HepG2 (cell line): ENCODE data around the gene OR2A2. TPM values are rescaled to one million over a fixed set of nuclear protein-coding genes. Genes with fewer than 3 reads are reported as not detected.

Source experiments
- ATAC-seq: fragments of 200-7000 bp; cut with Tn5 transposase; 3 replicates; pipeline ENCODE4 v1.9.1; 2020; ENCODE audit warnings: mild to moderate bottlenecking, moderate library complexity
- BruUV-seq: library from RNA; stranded (reverse); fragments of 400-500 nt; replicated peaks from 2 replicates; lab custom pipeline; 2021; lab: Mats Ljungman, UMichigan
- CTCF ChIA-PET: fragments of 300-600 bp; formaldehyde crosslinking; extraction: SDS; loops from one replicate; lab custom pipeline; 2021; ENCODE audit warnings: low total read pairs, inconsistent platforms, low intra/inter-chr PET ratio; lab: Yijun Ruan, JAX
- POLR2A ChIA-PET: fragments of 350-600 bp; sonication (Branson Sonifier 250); formaldehyde crosslinking; loops from one replicate; lab custom pipeline; 2020; ENCODE audit warnings: antibody characterized with exemption, inconsistent platforms; lab: Yijun Ruan, JAX
- DNase-seq: peaks from one replicate; pipeline ENCODE4 v3.0.0-alpha.2; 2015; ENCODE audit warnings: low spot score
- FAIRE-seq: peaks from 3 replicates; lab custom pipeline; 2011; peaks lifted over from hg19 to GRCh38; lab: Jason Lieb, UNC
- H2AFZ ChIP-seq: one replicate; pipeline ENCODE4 v1.6.1; 2011; ENCODE audit warnings: low read length, inconsistent platforms
- H3K27ac ChIP-seq: fragments of 300-600 bp; 3 replicates; pipeline ENCODE4 v1.8.0; 2011; ENCODE audit warnings: mixed run types, mild to moderate bottlenecking, mixed read lengths, low read length, inconsistent platforms; ENCODE audit not compliant: insufficient read depth; ENCODE audit errors: extremely low read length
- H3K27me3 ChIP-seq, 2 experiments: fragments of 200-600 bp in 1 of 2; 2 replicates in 1 of 2; 3 replicates in 1 of 2; pipeline versions ENCODE4 v1.6.0 to v1.8.0; 2011; ENCODE audit warnings: low read length in 2 of 2, mild to moderate bottlenecking in 2 of 2, moderate library complexity in 2 of 2, inconsistent platforms in 1 of 2; ENCODE audit not compliant: insufficient read depth in 2 of 2, control insufficient read depth in 1 of 2
- H3K36me3 ChIP-seq, 2 experiments: fragments of 200-600 bp in 1 of 2; replicated peaks in 1 of 2; 2 replicates in 1 of 2; 3 replicates in 1 of 2; pipeline versions ENCODE4 v1.5.1 to v1.8.0; 2011; ENCODE audit warnings: low read length in 2 of 2, inconsistent platforms in 1 of 2; ENCODE audit not compliant: insufficient read depth in 2 of 2, control insufficient read depth in 1 of 2
- H3K4me1 ChIP-seq: 2 replicates; pipeline ENCODE4 v1.5.1; 2012; ENCODE audit warnings: low read length, inconsistent platforms; ENCODE audit not compliant: insufficient read depth
- H3K4me2 ChIP-seq: 2 replicates; pipeline ENCODE4 v1.6.0; 2011; ENCODE audit warnings: low read depth, low read length, inconsistent platforms
- H3K4me3 ChIP-seq, 3 experiments: fragments of 200-600 bp in 1 of 3; sonication (generic), shearing (Covaris generic) in 1 of 3; replicated peaks in 1 of 3; 2 replicates each; pipeline ENCODE4 v1.5.1; 2011 to 2016; ENCODE audit warnings: low read length in 3 of 3, inconsistent platforms in 2 of 3, low read depth in 2 of 3, mild to moderate bottlenecking in 2 of 3, control low read depth in 1 of 3, mixed read lengths in 1 of 3; ENCODE audit not compliant: insufficient read depth in 1 of 3
- H3K79me2 ChIP-seq: one replicate; pipeline ENCODE4 v1.6.1; 2011; ENCODE audit warnings: low read length, inconsistent platforms; ENCODE audit not compliant: insufficient read depth
- H3K9ac ChIP-seq: 2 replicates; pipeline ENCODE4 v1.6.0; 2011; ENCODE audit warnings: mild to moderate bottlenecking, low read depth, low read length, inconsistent platforms; ENCODE audit not compliant: insufficient read depth
- H3K9me3 ChIP-seq: 2 replicates; pipeline ENCODE4 v1.5.1; 2012; ENCODE audit warnings: mild to moderate bottlenecking, low read length
- H4K20me1 ChIP-seq: 2 replicates; pipeline ENCODE4 v1.6.0; 2011; ENCODE audit warnings: inconsistent platforms, mild to moderate bottlenecking, low read length, moderate library complexity; ENCODE audit not compliant: insufficient read depth
- DDIT3 ChIP-seq: sonication (generic); formaldehyde crosslinking; IDR thresholded peaks from 2 replicates; pipeline ENCODE4 v1.4.0; 2020; ENCODE audit warnings: mild to moderate bottlenecking, missing genetic modification reagents
- ELF3 ChIP-seq: IDR thresholded peaks from 2 replicates; pipeline ENCODE4 v1.6.1; 2016; ENCODE audit warnings: missing genetic modification reagents, missing compliant biosample characterization
- ESRRA ChIP-seq: sonication (generic); formaldehyde crosslinking; IDR thresholded peaks from 2 replicates; pipeline ENCODE4 v1.5.1; 2020; ENCODE audit warnings: mild to moderate bottlenecking, low read depth, missing genetic modification reagents
- GATAD2A ChIP-seq: IDR thresholded peaks from 2 replicates; pipeline ENCODE4 v1.6.1; 2016
- MAZ ChIP-seq, 2 experiments: sonication (generic) in 1 of 2; formaldehyde crosslinking in 1 of 2; IDR thresholded peaks; 2 replicates each; pipeline versions ENCODE4 v1.5.0 to v1.6.1; 2012 to 2020; ENCODE audit warnings: low read depth in 2 of 2, mild to moderate bottlenecking in 2 of 2, borderline replicate concordance in 1 of 2, improper control_type of control experiment in 1 of 2, low read length in 1 of 2, missing genetic modification reagents in 1 of 2, moderate library complexity in 1 of 2
- NFAT5 ChIP-seq: sonication (generic); formaldehyde crosslinking; IDR thresholded peaks from 2 replicates; pipeline ENCODE4 v1.4.0; 2020; ENCODE audit warnings: missing genetic modification reagents
- PAXIP1 ChIP-seq: sonication (generic); formaldehyde crosslinking; conservative IDR thresholded peaks from 2 replicates; pipeline ENCODE4 v1.4.0; 2020; ENCODE audit warnings: mild to moderate bottlenecking, missing genetic modification reagents, moderate library complexity
- ZFP1 ChIP-seq: IDR thresholded peaks from 2 replicates; pipeline ENCODE4 v1.6.1; 2016
- ZNF646 ChIP-seq: sonication (generic); formaldehyde crosslinking; IDR thresholded peaks from 2 replicates; pipeline ENCODE4 v1.9.0; 2021; ENCODE audit warnings: mild to moderate bottlenecking, missing genetic modification reagents
- WGBS: methylation state at CpG from one replicate; pipeline ENCODE4 v1.1.6; 2017; ENCODE audit warnings: low lambda C conversion rate; 5-methylcytosine and 5-hydroxymethylcytosine counted together
- in situ Hi-C: cut with HindIII; loops from 2 replicates; pipeline ENCODE4 v1.10.0; 2017; ENCODE audit warnings: low pct_unique_long_range_greater_than_20kb; ENCODE audit not compliant: extremely low pct_ligation_motif_present
- intact Hi-C: fragments of 100-400 bp; cut with micrococcal nuclease; formaldehyde crosslinking; loops from one replicate; pipeline ENCODE4 v1.10.0; 2022; ENCODE audit not compliant: unreplicated experiment
- polyA plus RNA-seq, 8 experiments: library from polyadenylated mRNA; depleted of rRNA in 3 of 8; stranded (reverse) in 7 of 8; unstranded in 1 of 8; fragments of >200 nt; fragmentation: Illumina TruSeq in 4 of 8; extraction: Trizol in 4 of 8; gene quantifications; 2 replicates each; pipeline versions ENCODE4 v1.2.1 to v1.2.3, GENCODE V29; 2011 to 2016; ENCODE audit warnings: low read depth in 4 of 8, missing spikeins in 1 of 8, mixed read lengths in 1 of 8; ENCODE audit not compliant: insufficient read depth in 1 of 8
- total RNA-seq, 5 experiments: library from RNA; depleted of rRNA; stranded (reverse); fragments of >200 nt; fragmentation: Illumina TruSeq; extraction: Trizol; gene quantifications; 2 replicates each; pipeline ENCODE4 v1.2.3, GENCODE V29; 2016; ENCODE audit warnings: low read depth in 1 of 5

OR2A2 gene
- total and polyA plus RNA-seq, 2 of the 13 experiments (the other 11 are each of a cell fraction or from before 2014, with no cell fraction given), result not detected

GRCh38 chr7:144085978-144086377, 23.4 kb upstream of the OR2A2 start, which contains the start of gene OR2A12:
Gene OR2A12, plus strand, starts transcription at chr7:144086278. Its CDS starts 8,830 bp downstream, at chr7:144095108.
- ChIA-PET CTCF (no interaction called here), POLR2A (no interaction called here)
- H3K4me3 ChIP-seq, result no peak within 1 kb of the TSS
- no peak within 1 kb of the TSS for H3K27ac ChIP-seq
- H3K4me2 ChIP-seq, result no peak within 1 kb of the TSS
- no peak within 1 kb of the TSS for H3K9ac ChIP-seq
- H3K27me3 ChIP-seq, result no peaks in the 10 kb centered on the region
- intact Hi-C loops (no loop called here), in situ Hi-C loops (no loop called here)
- H3K79me2 ChIP-seq, result no peaks in the 10 kb centered on the region
- no peak for ATAC-seq
- H3K36me3 ChIP-seq, result no peaks in the 10 kb centered on the region
- WGBS, result 32% methylated on average over 2 of the region's 2 CpGs
- no peaks in the 10 kb centered on the region for H3K4me1 ChIP-seq
- H2AFZ ChIP-seq, result no peak within 1 kb of the TSS
- H3K9me3 ChIP-seq, result no peaks in the 10 kb centered on the region
- DNase-seq, result no peak
- H4K20me1 ChIP-seq, result no peaks in the 10 kb centered on the region
- no TSS peak for BruUV-seq
- no peak for FAIRE-seq
- TF ChIP-seq ESRRA (CRISPR knock-in tag), result no peak
- no peak for TF ChIP-seq MAZ (IDR thresholded peaks at IDR 0.05; ENCODE audit: borderline replicate concordance, low read depth, low read length)
- TF ChIP-seq MAZ (CRISPR knock-in tag; IDR thresholded peaks at IDR 0.05; ENCODE audit: low read depth), result no peak
- TF ChIP-seq ELF3 (CRISPR knock-in tag), result no peak
- TF ChIP-seq DDIT3 (CRISPR knock-in tag), result no peak
- no peak for TF ChIP-seq NFAT5 (CRISPR knock-in tag)
- no peak for TF ChIP-seq GATAD2A
- no peak for TF ChIP-seq ZNF646 (CRISPR knock-in tag)
- TF ChIP-seq ZFP1 (CRISPR knock-in tag), result no peak
- no peak for TF ChIP-seq PAXIP1 (CRISPR knock-in tag)
